Lower leg skin (tissue), 4 donors: Measurements from ENCODE around the gene ANAPC16. TPM values are rescaled to one million over a fixed set of nuclear protein-coding genes. Genes with fewer than 3 reads are reported as not detected.

Experiments
- DNase-seq, 2 donors: peaks; one replicate each; pipeline ENCODE4 v3.0.0-alpha.2; 2019; ENCODE audit warnings: low spot score in 2 of 2
- H3K4me3 ChIP-seq: fragments of 200-600 bp; sonication (generic); 2 replicates; pipeline ENCODE4 v1.5.1; 2017; ENCODE audit warnings: mild to moderate bottlenecking, low read depth; ENCODE audit not compliant: poor library complexity, severe bottlenecking
- CTCF ChIP-seq, 3 donors: fragments of 450-650 bp; IDR thresholded peaks; one replicate each; pipeline ENCODE4 v1.5.1; 2016; ENCODE audit warnings: antibody characterized with exemption in 3 of 3, mild to moderate bottlenecking in 3 of 3, moderate library complexity in 2 of 3
- POLR2A ChIP-seq, 2 donors: fragments of 450-650 bp; IDR thresholded peaks; one replicate each; pipeline ENCODE4 v1.6.1; 2016 to 2017; ENCODE audit warnings: antibody characterized with exemption in 2 of 2, mild to moderate bottlenecking in 1 of 2, moderate library complexity in 1 of 2
- WGBS, 2 donors: methylation state at CpG; one replicate each; pipeline ENCODE4 v1.1.5; 2018; 5-methylcytosine and 5-hydroxymethylcytosine counted together
- intact Hi-C: fragments of 100-400 bp; cut with DNase I; formaldehyde crosslinking; loops from one replicate; pipeline ENCODE4 v1.15.0; 2023; ENCODE audit warnings: low total_unique reads
- total RNA-seq, 4 donors: library from RNA; depleted of rRNA; stranded (reverse); fragments of >200 nt; gene quantifications; one replicate each; pipeline ENCODE4 v1.1.0, GENCODE V29; 2016

ANAPC16 gene
- total RNA-seq, 4 donors from 2014 or later, result 47.8 to 116 (median 100) TPM

GRCh38 chr10:72270607-72271281, 54.9 kb downstream of the ANAPC16 start:
- WGBS, 2 donors, result 83 to 91% methylated on average over 5 of the region's 5 CpGs
- no peak overlapping the region for H3K4me3 ChIP-seq
- intact Hi-C loops, result loop anchor here (10.0 kb wide), 1 partner anchor 64 kb away; no protein-coding TSS in a partner anchor
- no peak for DNase-seq
- TF ChIP-seq POLR2A (IDR thresholded peaks at IDR 0.05), result no peak

GRCh38 chr10:72272689-72273409, 57.0 kb downstream of the ANAPC16 start:
- peak; percentile 94 to 98 for DNase-seq
- TF ChIP-seq CTCF (IDR thresholded peaks at IDR 0.05), result no peak
- no peak for TF ChIP-seq POLR2A (IDR thresholded peaks at IDR 0.05)
- intact Hi-C loops, result loop anchor here (10.0 kb wide), 1 partner anchor 62 kb away; no protein-coding TSS in a partner anchor
- peak overlapping the region; percentile 46 for H3K4me3 ChIP-seq
- WGBS, 2 donors, result 2% methylated on average over 20 to 28 of the region's 28 CpGs

- H3K4me3 ChIP-seq, result peak within 1 kb of the TSS; percentile 98
- DNase-seq, result peak; percentile 99 to 100
- TF ChIP-seq CTCF (IDR thresholded peaks at IDR 0.05) (no peak), POLR2A (IDR thresholded peaks at IDR 0.05) (peak in 1 of 2 donors; percentile 99)
- 0 to 1% methylated on average over 38 to 42 of the region's 67 CpGs for WGBS, 2 donors
- intact Hi-C loops, result loop anchor here (10.0 kb wide), 1 partner anchor 61 kb away; no protein-coding TSS in a partner anchor
Measured at GRCh38 chr10:72273410-72274212, 57.8 kb downstream of the ANAPC16 start, which contains the start of gene DDIT4. Gene DDIT4, plus strand, starts transcription at chr10:72273924. Its CDS starts 293 bp downstream, at chr10:72274217.

GRCh38 chr10:72274213-72274729, 58.5 kb downstream of the ANAPC16 start:
- DNase-seq, result no peak
- TF ChIP-seq POLR2A (IDR thresholded peaks at IDR 0.05) (no peak), CTCF (IDR thresholded peaks at IDR 0.05) (no peak)

GRCh38 chr10:72274730-72275350, 59.0 kb downstream of the ANAPC16 start:
- WGBS, 2 donors, result 6 to 22% methylated on average over 24 to 26 of the region's 26 CpGs
- intact Hi-C loops, result loop anchor here (10.0 kb wide), 1 partner anchor 60 kb away; no protein-coding TSS in a partner anchor
- DNase-seq, result peak; percentile 71 to 93
- H3K4me3 ChIP-seq, result peak overlapping the region; percentile 98
- TF ChIP-seq CTCF (IDR thresholded peaks at IDR 0.05) (peak in 1 of 3 donors; percentile 67), POLR2A (IDR thresholded peaks at IDR 0.05) (no peak)

More at GRCh38 chr10:72274213-72274729, 58.5 kb downstream of the ANAPC16 start:
- intact Hi-C loops, result loop anchor here (10.0 kb wide), 1 partner anchor 61 kb away; no protein-coding TSS in a partner anchor
- 1 to 2% methylated on average over 40 of the region's 40 CpGs for WGBS, 2 donors
- H3K4me3 ChIP-seq, result peak overlapping the region; percentile 98
